Mucosa of rectum (tissue), 2 donors: ENCODE data around the gene FHIT.

Experiments used
- H3K27ac ChIP-seq, 2 donors: one replicate each; pipeline ENCODE4 v1.7.0; 2013; ENCODE audit warnings: inconsistent platforms in 2 of 2, low read depth in 2 of 2, low read length in 2 of 2
- H3K27me3 ChIP-seq, 2 donors: one replicate each; pipeline ENCODE4 v1.7.0; 2013; ENCODE audit warnings: low read length in 2 of 2; ENCODE audit not compliant: control insufficient read depth in 2 of 2, insufficient read depth in 2 of 2
- H3K36me3 ChIP-seq, 2 donors: one replicate each; pipeline ENCODE4 v1.7.0; 2013; ENCODE audit warnings: low read length in 2 of 2; ENCODE audit not compliant: control insufficient read depth in 2 of 2, insufficient read depth in 2 of 2
- H3K4me1 ChIP-seq, 2 donors: one replicate each; pipeline ENCODE4 v1.7.0; 2013; ENCODE audit warnings: low read length in 2 of 2, mild to moderate bottlenecking in 1 of 2; ENCODE audit not compliant: control insufficient read depth in 2 of 2, insufficient read depth in 2 of 2
- H3K4me3 ChIP-seq, 2 donors: one replicate each; pipeline ENCODE4 v1.7.0; 2013; ENCODE audit warnings: low read length in 2 of 2
- H3K9ac ChIP-seq, 2 donors: one replicate each; pipeline ENCODE4 v1.7.0; 2013; ENCODE audit warnings: low read length in 2 of 2, low read depth in 1 of 2, mild to moderate bottlenecking in 1 of 2
- H3K9me3 ChIP-seq, 2 donors: one replicate each; pipeline ENCODE4 v1.7.0; 2013; ENCODE audit warnings: low read length in 2 of 2; ENCODE audit not compliant: control insufficient read depth in 2 of 2
- donor health status: healthy.
- donor health status: Normal muscosa, but diverticular disease.

FHIT gene

DNA sequence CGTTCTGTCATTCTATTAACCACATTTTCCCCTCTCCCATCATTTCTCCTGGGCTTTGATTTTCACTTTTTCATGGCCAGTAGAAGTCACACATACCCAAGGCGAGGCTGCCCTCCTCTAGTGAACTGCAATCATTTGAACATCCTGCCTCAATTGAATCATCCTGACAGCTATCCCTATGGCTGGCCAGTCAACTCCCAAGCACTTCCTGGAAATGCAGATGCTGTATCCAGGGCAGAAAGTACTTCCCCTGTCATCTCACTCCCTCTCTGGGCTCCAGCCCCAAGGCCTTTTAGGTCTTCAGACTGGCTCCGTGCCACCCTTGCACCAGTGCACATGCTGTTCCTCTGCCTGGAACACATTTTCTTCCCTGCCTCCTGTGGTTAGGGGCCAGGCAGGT, 1463.1 kb downstream of the FHIT start:
- H3K27ac ChIP-seq, result no peak overlapping the region
- no peaks in the 10 kb centered on the region for H3K27me3 ChIP-seq
- no peaks in the 10 kb centered on the region for H3K9me3 ChIP-seq
- no peak overlapping the region for H3K4me3 ChIP-seq
- no peak overlapping the region for H3K9ac ChIP-seq
- H3K36me3 ChIP-seq, result no peaks in the 10 kb centered on the region
- no peaks in the 10 kb centered on the region for H3K4me1 ChIP-seq

DNA sequence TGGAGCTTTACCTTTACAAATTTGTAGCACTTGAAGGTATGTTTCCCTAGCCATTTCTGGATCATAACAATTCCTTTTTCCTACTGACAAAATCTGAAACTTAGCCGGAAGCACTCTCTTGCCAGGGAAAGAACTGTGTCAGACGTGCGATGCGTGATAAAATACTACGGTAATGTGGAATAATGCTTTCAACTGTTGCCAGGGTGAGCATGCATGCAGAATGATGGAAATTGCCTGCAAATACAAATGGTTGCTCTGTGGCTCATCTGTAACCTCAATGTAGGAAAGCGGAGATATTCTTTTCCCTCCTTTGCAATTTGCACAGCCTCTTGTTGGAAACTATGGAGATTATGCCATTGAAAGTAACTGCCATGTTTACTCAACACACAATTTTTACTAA, 1464.9 kb downstream of the FHIT start:
- H3K27me3 ChIP-seq, result no peaks in the 10 kb centered on the region
- H3K9ac ChIP-seq, result no peak overlapping the region
- H3K4me3 ChIP-seq, result no peak overlapping the region
- H3K9me3 ChIP-seq, result no peaks in the 10 kb centered on the region
- H3K4me1 ChIP-seq, result no peaks in the 10 kb centered on the region
- no peak overlapping the region for H3K27ac ChIP-seq
- no peaks in the 10 kb centered on the region for H3K36me3 ChIP-seq

GRCh38 chr3:59784164-59784563, 1467.1 kb downstream of the FHIT start:
- Histone ChIP-seq H3K27ac (no peak overlapping the region), H3K27me3 (no peaks in the 10 kb centered on the region), H3K9ac (no peak overlapping the region), H3K9me3 (no peaks in the 10 kb centered on the region), H3K4me3 (no peak overlapping the region), H3K36me3 (no peaks in the 10 kb centered on the region), H3K4me1 (no peaks in the 10 kb centered on the region)

DNA sequence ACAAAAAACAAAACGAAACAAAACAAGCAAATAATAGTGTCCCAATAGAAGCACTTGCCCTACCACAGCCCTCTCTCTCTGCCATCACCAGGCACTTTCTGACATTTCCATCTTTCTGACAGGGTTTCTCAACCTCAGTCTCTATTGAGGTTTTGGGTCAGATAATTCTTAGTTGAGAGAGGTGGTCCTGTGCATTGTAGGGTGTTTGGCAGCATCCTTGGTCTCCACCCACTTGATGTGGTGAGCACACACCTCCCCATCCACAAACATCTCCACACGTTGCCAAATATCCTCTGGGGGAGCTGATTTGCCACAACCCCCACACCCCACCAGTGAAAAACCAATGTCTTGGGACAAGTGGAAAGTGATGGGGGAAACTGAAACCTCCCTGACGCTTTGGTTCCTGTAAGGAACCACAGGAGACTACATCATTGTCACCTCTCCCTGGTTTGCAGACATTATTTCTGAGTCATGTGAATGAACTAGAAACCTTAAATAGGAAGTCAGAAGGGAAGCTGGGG, 1467.7 kb downstream of the FHIT start:
- H3K4me3 ChIP-seq, result no peak overlapping the region
- H3K9ac ChIP-seq, result no peak overlapping the region
- H3K4me1 ChIP-seq, result no peaks in the 10 kb centered on the region

GRCh38 chr3:59782664-59783063, 1468.6 kb downstream of the FHIT start:
- Histone ChIP-seq H3K4me3 (no peak overlapping the region), H3K27ac (no peak overlapping the region), H3K9ac (no peak overlapping the region), H3K36me3 (no peaks in the 10 kb centered on the region), H3K27me3 (no peaks in the 10 kb centered on the region), H3K9me3 (no peaks in the 10 kb centered on the region), H3K4me1 (no peaks in the 10 kb centered on the region)

More for the DNA sequence above, 1467.7 kb downstream of the FHIT start:
- Histone ChIP-seq H3K27ac (no peak overlapping the region), H3K36me3 (no peaks in the 10 kb centered on the region), H3K27me3 (no peaks in the 10 kb centered on the region), H3K9me3 (no peaks in the 10 kb centered on the region)

DNA sequence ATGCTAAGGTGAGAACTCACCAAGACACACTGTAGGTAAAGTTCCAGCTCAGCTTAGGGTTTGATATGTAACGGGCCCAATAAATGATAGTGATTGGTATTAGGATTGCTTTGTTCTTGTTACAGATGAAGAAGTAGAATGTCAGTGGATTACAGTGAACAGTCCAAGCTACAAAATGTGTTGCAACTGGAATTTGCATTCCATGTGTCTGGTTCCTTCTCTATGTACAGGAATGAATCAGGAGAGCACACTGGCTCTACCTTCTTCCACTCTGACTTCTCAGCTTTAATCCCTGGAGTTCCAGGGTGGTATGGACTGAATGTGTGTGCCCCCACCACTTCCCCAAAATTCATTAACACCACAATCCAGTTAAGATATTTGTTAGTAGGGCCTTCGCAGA, 1471.0 kb downstream of the FHIT start:
- Histone ChIP-seq H3K27ac (no peak overlapping the region), H3K27me3 (no peaks in the 10 kb centered on the region), H3K4me3 (no peak overlapping the region), H3K4me1 (no peaks in the 10 kb centered on the region), H3K9ac (no peak overlapping the region), H3K9me3 (no peaks in the 10 kb centered on the region), H3K36me3 (no peaks in the 10 kb centered on the region)

- no peaks in the 10 kb centered on the region for H3K9me3 ChIP-seq
- H3K4me3 ChIP-seq, result no peak overlapping the region
- no peak overlapping the region for H3K27ac ChIP-seq
- no peaks in the 10 kb centered on the region for H3K4me1 ChIP-seq
- H3K9ac ChIP-seq, result no peak overlapping the region
- H3K36me3 ChIP-seq, result no peaks in the 10 kb centered on the region
- no peaks in the 10 kb centered on the region for H3K27me3 ChIP-seq
Measured at GRCh38 chr3:59779260-59779659, 1472.0 kb downstream of the FHIT start.

DNA sequence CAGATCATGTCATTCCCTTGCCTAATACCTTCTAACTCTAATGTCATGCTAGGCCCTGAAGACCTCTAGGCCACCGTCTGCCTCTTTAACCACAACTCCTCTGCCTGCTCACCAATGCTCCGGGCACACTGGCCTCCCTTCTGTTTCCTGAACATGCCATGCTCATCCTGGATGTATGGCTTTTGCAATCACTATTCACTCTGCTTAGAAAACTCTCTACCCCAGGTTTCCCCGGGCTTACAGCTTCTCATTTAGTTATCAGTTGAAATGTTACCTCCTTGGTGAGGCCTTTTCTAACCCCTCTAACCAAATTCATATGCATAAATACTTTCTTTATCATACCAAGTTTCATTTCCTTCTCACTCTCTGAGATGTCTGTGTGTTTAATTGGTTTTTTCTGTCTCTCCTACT, 1473.6 kb downstream of the FHIT start:
- Histone ChIP-seq H3K9ac (no peak overlapping the region), H3K4me3 (no peak overlapping the region), H3K36me3 (no peaks in the 10 kb centered on the region), H3K27me3 (no peaks in the 10 kb centered on the region), H3K9me3 (no peaks in the 10 kb centered on the region), H3K27ac (no peak overlapping the region), H3K4me1 (no peaks in the 10 kb centered on the region)

DNA sequence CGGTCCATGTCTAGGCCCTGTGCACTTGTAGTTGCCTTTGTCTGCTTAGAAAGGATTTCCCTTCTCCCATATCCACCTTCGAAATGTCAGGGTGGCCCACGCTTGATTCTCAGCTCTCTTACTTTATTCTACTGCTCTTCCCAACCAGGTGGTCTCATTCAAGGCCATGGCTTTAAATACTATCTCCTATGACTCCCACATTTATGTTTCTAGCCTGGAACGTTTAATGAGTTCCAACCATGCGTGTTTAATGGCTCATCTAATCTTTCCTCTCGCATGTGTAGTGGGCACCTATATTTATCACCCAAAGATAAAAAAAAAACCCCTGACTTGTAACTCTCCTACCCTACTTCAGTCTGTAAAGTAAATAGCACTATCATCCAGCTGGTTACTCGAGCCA, 1474.2 kb downstream of the FHIT start:
- Histone ChIP-seq H3K27me3 (no peaks in the 10 kb centered on the region), H3K9me3 (no peaks in the 10 kb centered on the region), H3K4me3 (no peak overlapping the region), H3K4me1 (no peaks in the 10 kb centered on the region), H3K27ac (no peak overlapping the region), H3K36me3 (no peaks in the 10 kb centered on the region), H3K9ac (no peak overlapping the region)

- no peaks in the 10 kb centered on the region for H3K27me3 ChIP-seq
- H3K4me1 ChIP-seq, result no peaks in the 10 kb centered on the region
- no peaks in the 10 kb centered on the region for H3K36me3 ChIP-seq
Measured at GRCh38 chr3:59775761-59776325, 1475.4 kb downstream of the FHIT start.

DNA sequence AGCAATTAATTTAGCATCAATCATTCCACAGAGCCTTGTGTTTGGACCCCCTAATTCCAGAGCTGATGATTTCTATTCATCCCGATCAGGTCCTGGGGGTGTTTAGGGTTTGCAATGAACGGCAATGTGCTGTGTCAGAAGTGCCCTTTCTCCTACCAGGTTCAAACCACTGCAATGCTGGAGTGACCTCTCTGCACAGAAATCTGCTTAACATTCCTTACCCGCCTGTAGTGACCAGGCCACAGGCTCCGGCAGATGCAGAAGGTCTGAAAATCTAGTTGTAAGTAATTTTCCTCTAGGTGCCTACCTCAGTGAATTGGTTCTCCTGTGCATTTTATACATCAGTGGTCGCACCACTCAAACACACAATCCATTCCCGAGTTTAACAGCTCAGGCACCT, 1476.1 kb downstream of the FHIT start:
- Histone ChIP-seq H3K27me3 (no peaks in the 10 kb centered on the region), H3K4me3 (no peak overlapping the region), H3K4me1 (no peaks in the 10 kb centered on the region), H3K36me3 (no peaks in the 10 kb centered on the region), H3K27ac (no peak overlapping the region), H3K9me3 (no peaks in the 10 kb centered on the region), H3K9ac (no peak overlapping the region)

More at GRCh38 chr3:59775761-59776325, 1475.4 kb downstream of the FHIT start:
- no peak overlapping the region for H3K27ac ChIP-seq
- H3K4me3 ChIP-seq, result no peak overlapping the region
- no peaks in the 10 kb centered on the region for H3K9me3 ChIP-seq
- no peak overlapping the region for H3K9ac ChIP-seq
